H1 (cell line): ENCODE measurements around the gene SEMA4D. TPM values are rescaled to one million over a fixed set of nuclear protein-coding genes. Genes with fewer than 3 reads are reported as not detected.

Experiments used
- CTCF ChIA-PET: fragments of 300-600 bp; sonication (Branson Sonifier 250); formaldehyde crosslinking; loops from one replicate; lab custom pipeline; 2021; ENCODE audit not compliant: partially characterized antibody; lab: Charles Lee
- POLR2A ChIA-PET: fragments of 300-600 bp; sonication (Branson Sonifier 250); formaldehyde crosslinking; loops from one replicate; lab custom pipeline; 2021; ENCODE audit warnings: inconsistent platforms; ENCODE audit not compliant: partially characterized antibody; lab: Charles Lee
- DNase-seq, 2 experiments: peaks; one replicate each; pipeline versions ENCODE4 v3.0.0 to v3.0.0-alpha.2; 2010 to 2022; ENCODE audit warnings: low spot score in 2 of 2, low read depth in 1 of 2, mixed read lengths in 1 of 2
- FAIRE-seq: peaks from 2 replicates; lab custom pipeline; 2011; peaks lifted over from hg19 to GRCh38; lab: Jason Lieb, UNC
- H2AFZ ChIP-seq: 2 replicates; pipeline ENCODE4 v1.8.1; 2012; ENCODE audit warnings: low read length, inconsistent platforms
- H2AK5ac ChIP-seq: 2 replicates; pipeline ENCODE4 v1.6.1; 2013; ENCODE audit warnings: low read depth, low read length
- H2BK120ac ChIP-seq: replicated peaks from 2 replicates; pipeline ENCODE3; 2013; ENCODE audit warnings: low read depth, low read length, inconsistent platforms
- H2BK12ac ChIP-seq: 2 replicates; pipeline ENCODE4 v1.6.1; 2013; ENCODE audit warnings: low read depth, low read length
- H2BK15ac ChIP-seq: 2 replicates; pipeline ENCODE4 v1.6.1; 2013; ENCODE audit warnings: low read length
- H2BK20ac ChIP-seq: 2 replicates; pipeline ENCODE4 v1.6.1; 2013; ENCODE audit warnings: low read length
- H2BK5ac ChIP-seq: 2 replicates; pipeline ENCODE4 v1.6.1; 2013; ENCODE audit warnings: low read depth, low read length
- H3K14ac ChIP-seq: 2 replicates; pipeline ENCODE4 v1.6.1; 2013; ENCODE audit warnings: inconsistent platforms; ENCODE audit not compliant: insufficient read length
- H3K18ac ChIP-seq: 2 replicates; pipeline ENCODE4 v1.6.1; 2013; ENCODE audit warnings: low read length; ENCODE audit errors: extremely low read depth
- H3K23ac ChIP-seq: 2 replicates; pipeline ENCODE4 v1.6.1; 2013; ENCODE audit warnings: inconsistent platforms; ENCODE audit not compliant: insufficient read length
- H3K23me2 ChIP-seq: 2 replicates; pipeline ENCODE4 v1.6.1; 2013; ENCODE audit warnings: low read depth, low read length
- H3K27ac ChIP-seq: 2 replicates; pipeline ENCODE4 v1.6.1; 2011; ENCODE audit warnings: low read depth, low read length, inconsistent platforms
- H3K27me3 ChIP-seq, 4 experiments: replicated peaks in 1 of 4; 1 replicate in 1 of 4; 2 replicates in 3 of 4; pipeline versions ENCODE4 v1.6.1 to v1.8.1; 2011 to 2013; ENCODE audit warnings: low read length in 3 of 4, mild to moderate bottlenecking in 3 of 4, inconsistent platforms in 2 of 4, mixed read lengths in 2 of 4, moderate library complexity in 1 of 4; ENCODE audit not compliant: control insufficient read depth in 3 of 4, insufficient read depth in 3 of 4; ENCODE audit errors: extremely low read depth in 1 of 4
- H3K36me3 ChIP-seq, 4 experiments: 2 replicates each; pipeline versions ENCODE4 v1.6.1 to v1.8.1; 2011 to 2013; ENCODE audit warnings: mild to moderate bottlenecking in 4 of 4, low read length in 3 of 4, moderate library complexity in 2 of 4, control low read depth in 1 of 4, inconsistent platforms in 1 of 4; ENCODE audit not compliant: insufficient read depth in 4 of 4, control insufficient read depth in 2 of 4
- H3K4ac ChIP-seq: replicated peaks from 2 replicates; pipeline ENCODE3; 2013; ENCODE audit warnings: low read length, low read depth, mixed read lengths, inconsistent platforms; ENCODE audit not compliant: insufficient read length
- H3K4me1 ChIP-seq, 4 experiments: replicated peaks in 1 of 4; 1 replicate in 1 of 4; 2 replicates in 3 of 4; pipeline versions ENCODE4 v1.6.1 to v1.8.1; 2011 to 2013; ENCODE audit warnings: low read length in 3 of 4, inconsistent platforms in 2 of 4, mixed read lengths in 1 of 4; ENCODE audit not compliant: insufficient read depth in 4 of 4, control insufficient read depth in 3 of 4
- H3K4me2 ChIP-seq, 2 experiments: 2 replicates each; pipeline versions ENCODE4 v1.6.1 to v1.8.1; 2011 to 2013; ENCODE audit warnings: low read depth in 2 of 2, low read length in 2 of 2, control low read depth in 1 of 2, inconsistent platforms in 1 of 2, mild to moderate bottlenecking in 1 of 2; ENCODE audit not compliant: insufficient read depth in 1 of 2
- H3K4me3 ChIP-seq, 4 experiments: fragments of 200-600, 300-600 bp in 1 of 4; sonication (generic), shearing (Covaris generic), sonication (Bioruptor Twin) in 1 of 4; 2 replicates each; pipeline versions ENCODE4 v1.5.1 to v1.8.1; 2011 to 2016; ENCODE audit warnings: low read length in 4 of 4, low read depth in 3 of 4, control low read depth in 2 of 4, inconsistent platforms in 2 of 4, mild to moderate bottlenecking in 2 of 4, mixed read lengths in 1 of 4, moderate library complexity in 1 of 4; ENCODE audit not compliant: insufficient read depth in 2 of 4; ENCODE audit errors: extremely low read depth in 1 of 4
- H3K56ac ChIP-seq: replicated peaks from 2 replicates; pipeline ENCODE3; 2013; ENCODE audit warnings: low read depth, mild to moderate bottlenecking, mixed read lengths, low read length, inconsistent platforms; ENCODE audit not compliant: insufficient read length
- H3K79me1 ChIP-seq: 2 replicates; pipeline ENCODE4 v1.6.1; 2013; ENCODE audit warnings: low read depth, low read length, control low read depth
- H3K79me2 ChIP-seq, 2 experiments: 2 replicates each; pipeline versions ENCODE4 v1.6.1 to v1.8.1; 2012 to 2013; ENCODE audit warnings: low read length in 2 of 2, mild to moderate bottlenecking in 2 of 2, inconsistent platforms in 1 of 2; ENCODE audit not compliant: insufficient read depth in 2 of 2, control insufficient read depth in 1 of 2
- H3K9ac ChIP-seq, 4 experiments: replicated peaks in 1 of 4; 1 replicate in 1 of 4; 2 replicates in 3 of 4; pipeline versions ENCODE4 v1.6.1 to v1.8.1; 2011 to 2013; ENCODE audit warnings: low read depth in 3 of 4, low read length in 3 of 4, control low read depth in 2 of 4, mild to moderate bottlenecking in 2 of 4, moderate library complexity in 2 of 4, inconsistent platforms in 1 of 4; ENCODE audit errors: extremely low read depth in 1 of 4
- H3K9me3 ChIP-seq, 2 experiments: 2 replicates each; pipeline versions ENCODE4 v1.6.1 to v1.8.1; 2012 to 2013; ENCODE audit warnings: mild to moderate bottlenecking in 2 of 2, moderate library complexity in 2 of 2, control low read depth in 1 of 2, inconsistent platforms in 1 of 2, low read depth in 1 of 2, low read length in 1 of 2, mixed read lengths in 1 of 2; ENCODE audit not compliant: insufficient read depth in 2 of 2
- H4K20me1 ChIP-seq, 2 experiments: replicated peaks in 1 of 2; 2 replicates each; pipeline versions ENCODE3 to v1.8.1; 2011 to 2013; ENCODE audit warnings: inconsistent platforms in 2 of 2, low read length in 2 of 2, mild to moderate bottlenecking in 1 of 2; ENCODE audit not compliant: insufficient read depth in 2 of 2, control insufficient read depth in 1 of 2
- H4K5ac ChIP-seq: 2 replicates; pipeline ENCODE4 v1.6.1; 2013; ENCODE audit warnings: low read length, low read depth, mixed read lengths, inconsistent platforms; ENCODE audit not compliant: insufficient read length
- H4K8ac ChIP-seq: 2 replicates; pipeline ENCODE4 v1.8.0; 2013; ENCODE audit warnings: mild to moderate bottlenecking, moderate library complexity, low read length, inconsistent platforms; ENCODE audit not compliant: insufficient read depth; ENCODE audit errors: extremely low read depth
- H4K91ac ChIP-seq: replicated peaks from 2 replicates; pipeline ENCODE3; 2013; ENCODE audit warnings: low read length, mixed read lengths, inconsistent platforms; ENCODE audit not compliant: insufficient read length
- BRCA1 ChIP-seq: IDR thresholded peaks from 2 replicates; pipeline ENCODE4 v1.6.1; 2012; ENCODE audit warnings: low read depth, low read length, improper control_type of control experiment
- CBX5 ChIP-seq: fragments of 300-800, 300-1000 bp; sonication (generic); IDR thresholded peaks from 2 replicates; pipeline ENCODE4 v1.7.1; 2016; ENCODE audit warnings: antibody characterized with exemption, low read length, low read depth
- CHD1 ChIP-seq: IDR thresholded peaks from 2 replicates; pipeline ENCODE4 v1.6.1; 2012; ENCODE audit warnings: low read depth, low read length, improper control_type of control experiment
- CREB1 ChIP-seq: IDR thresholded peaks from 2 replicates; pipeline ENCODE4 v1.6.1; 2012; ENCODE audit warnings: inconsistent platforms
- EGR1 ChIP-seq: IDR thresholded peaks from 2 replicates; pipeline ENCODE4 v1.6.1; 2011; ENCODE audit warnings: low read depth, low read length, borderline replicate concordance
- EZH2 ChIP-seq: fragments of 200-600 bp; sonication (generic); IDR thresholded peaks from 2 replicates; pipeline ENCODE4 v1.7.1; 2012; ENCODE audit warnings: low read depth, mild to moderate bottlenecking, moderate library complexity, low read length, inconsistent platforms; ENCODE audit not compliant: severe bottlenecking
- HDAC2 ChIP-seq, 2 experiments: fragments of 300-600 bp in 1 of 2; sonication (generic) in 1 of 2; IDR thresholded peaks; 2 replicates each; pipeline ENCODE4 v1.6.1; 2011 to 2012; ENCODE audit warnings: low read depth in 2 of 2, low read length in 2 of 2, mild to moderate bottlenecking in 2 of 2, moderate library complexity in 2 of 2, borderline replicate concordance in 1 of 2, inconsistent platforms in 1 of 2
- NANOG ChIP-seq: IDR thresholded peaks from 2 replicates; pipeline ENCODE4 v1.6.1; 2011; ENCODE audit warnings: low read length, low read depth, mild to moderate bottlenecking, inconsistent platforms; ENCODE audit not compliant: insufficient read depth, poor library complexity, severe bottlenecking
- NRF1 ChIP-seq: IDR thresholded peaks from 2 replicates; pipeline ENCODE4 v1.6.1; 2011; ENCODE audit warnings: mild to moderate bottlenecking, low read depth, low read length, improper control_type of control experiment
- RBBP5 ChIP-seq: IDR thresholded peaks from 2 replicates; pipeline ENCODE4 v1.7.1; 2012; ENCODE audit warnings: low read depth, mild to moderate bottlenecking, inconsistent platforms, low read length, moderate library complexity, borderline replicate concordance
- SIX5 ChIP-seq: IDR thresholded peaks from 2 replicates; pipeline ENCODE4 v1.6.1; 2011; ENCODE audit warnings: mild to moderate bottlenecking, low read depth, low read length
- WGBS, 2 experiments: shearing (Covaris generic) in 1 of 2; methylation state at CpG; one replicate each; pipeline versions ENCODE4 v1.1.6 to v1.1.7; 2013 to 2015; ENCODE audit warnings: low lambda C conversion rate in 2 of 2, mixed read lengths in 2 of 2, inconsistent platforms in 1 of 2, low coverage in 1 of 2, missing lambda C conversion rate in 1 of 2; ENCODE audit not compliant: insufficient replicate concordance in 2 of 2, insufficient coverage in 1 of 2, insufficient read length in 1 of 2; ENCODE audit errors: extremely low coverage in 1 of 2, missing lambda C conversion rate in 1 of 2; 5-methylcytosine and 5-hydroxymethylcytosine counted together
- polyA plus RNA-seq, 7 experiments: library from polyadenylated mRNA; depleted of rRNA in 3 of 7; stranded (reverse) in 5 of 7; unstranded in 2 of 7; fragments of >200 nt in 5 of 7; fragments of 200-250 nt in 2 of 7; gene quantifications; 1 replicate in 5 of 7; 2 replicates in 1 of 7; 4 replicates in 1 of 7; pipeline versions ENCODE4 v1.2.1 to v1.2.3, GENCODE V29; 2011 to 2013; ENCODE audit warnings: missing spikeins in 2 of 7, mixed read lengths in 2 of 7
- total RNA-seq: library from RNA; stranded (reverse); fragmentation: NEBNext Ultra II Directional; extraction: Animal tissue kit (Norgen Biotek cat#: 25700); gene quantifications from 2 replicates; pipeline ENCODE4 v1.2.1, GENCODE V29; 2021
- TF ChIP-seq, protein P1 (sequence below): IDR thresholded peaks from 2 replicates; pipeline ENCODE4 v1.6.1; 2012; ENCODE audit warnings: low read length, inconsistent platforms
- TF ChIP-seq, protein P2 (sequence below): IDR thresholded peaks from 2 replicates; pipeline ENCODE4 v1.6.1; 2012; ENCODE audit warnings: inconsistent platforms

SEMA4D gene
- total and polyA plus RNA-seq, 2 of the 8 experiments (the other 6 are each of a cell fraction or from before 2014, with no cell fraction given), result 21.0 to 70.4 TPM

DNA sequence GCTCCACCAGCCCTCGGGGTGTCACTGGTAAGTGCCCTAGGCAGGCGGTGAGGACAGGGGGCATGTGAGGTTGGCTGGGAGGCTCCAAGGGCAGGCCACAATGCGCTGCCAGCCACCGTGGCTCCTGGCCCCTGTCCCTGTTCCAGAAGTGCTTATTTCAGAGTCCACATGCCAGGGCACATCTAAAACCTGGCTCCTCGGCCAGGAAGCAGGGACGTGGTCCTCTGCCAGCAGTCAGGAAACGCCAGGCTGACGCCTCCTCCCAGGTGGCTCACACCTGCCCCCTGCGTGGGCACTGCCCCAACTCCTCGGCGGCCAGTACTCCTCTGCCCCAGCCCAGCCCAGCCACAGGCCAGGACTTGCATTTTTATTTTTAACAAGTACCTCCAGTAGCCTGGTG is 111.1 kb downstream of the SEMA4D start:
- Histone ChIP-seq H2BK12ac (no peak overlapping the region), H2BK120ac (no peak overlapping the region), H2AFZ (no peak overlapping the region), H3K36me3 (peaks cover 32 to 55% (median 48%) of the 10 kb centered on the region in 4 experiments), H3K18ac (no peak overlapping the region), H4K20me1 (peaks cover 3 to 6% of the 10 kb centered on the region in 2 experiments), H4K91ac (no peak overlapping the region)
- no peak for DNase-seq
- TF ChIP-seq EGR1 (no peak), CREB1 (no peak), NRF1 (no peak), CHD1 (no peak), CBX5 (no peak), SIX5 (no peak), EZH2 (no peak), NANOG (no peak), RBBP5 (no peak), BRCA1 (no peak), HDAC2 (IDR thresholded peaks at IDR 0.05; ENCODE audit: borderline replicate concordance in 1 of 2, low read depth in 2 of 2, low read length in 2 of 2) (no peak)
- TF ChIP-seq, protein P1, sequence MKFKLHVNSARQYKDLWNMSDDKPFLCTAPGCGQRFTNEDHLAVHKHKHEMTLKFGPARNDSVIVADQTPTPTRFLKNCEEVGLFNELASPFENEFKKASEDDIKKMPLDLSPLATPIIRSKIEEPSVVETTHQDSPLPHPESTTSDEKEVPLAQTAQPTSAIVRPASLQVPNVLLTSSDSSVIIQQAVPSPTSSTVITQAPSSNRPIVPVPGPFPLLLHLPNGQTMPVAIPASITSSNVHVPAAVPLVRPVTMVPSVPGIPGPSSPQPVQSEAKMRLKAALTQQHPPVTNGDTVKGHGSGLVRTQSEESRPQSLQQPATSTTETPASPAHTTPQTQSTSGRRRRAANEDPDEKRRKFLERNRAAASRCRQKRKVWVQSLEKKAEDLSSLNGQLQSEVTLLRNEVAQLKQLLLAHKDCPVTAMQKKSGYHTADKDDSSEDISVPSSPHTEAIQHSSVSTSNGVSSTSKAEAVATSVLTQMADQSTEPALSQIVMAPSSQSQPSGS, result no peak
- TF ChIP-seq, protein P2, sequence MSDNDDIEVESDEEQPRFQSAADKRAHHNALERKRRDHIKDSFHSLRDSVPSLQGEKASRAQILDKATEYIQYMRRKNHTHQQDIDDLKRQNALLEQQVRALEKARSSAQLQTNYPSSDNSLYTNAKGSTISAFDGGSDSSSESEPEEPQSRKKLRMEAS, result no peak
- TF ChIP-seq, all 59 proteins: peak for 0
- Histone ChIP-seq H3K4me2 (no peak overlapping the region), H3K14ac (no peak overlapping the region), H3K9me3 (no peaks in the 10 kb centered on the region), H4K5ac (no peak overlapping the region), H3K23me2 (no peaks in the 10 kb centered on the region), H3K79me1 (no peaks in the 10 kb centered on the region; the same call in none of the 2 replicates), H2BK15ac (no peak overlapping the region), H3K79me2 (no peaks in the 10 kb centered on the region), H3K56ac (no peak overlapping the region), H3K4ac (no peak overlapping the region), H3K4me3 (no peak overlapping the region), H3K27ac (no peak overlapping the region), H3K9ac (no peak overlapping the region), H3K4me1 (no peaks in the 10 kb centered on the region), H2AK5ac (no peak overlapping the region), H4K8ac (0 out of 2 replicates have a peak overlapping the region, but pooled peaks have one; percentile 63), H2BK5ac (no peak overlapping the region), H3K23ac (no peak overlapping the region), H2BK20ac (no peak overlapping the region), H3K27me3 (no peaks in the 10 kb centered on the region)
- 92% methylated on average over 11 of the region's 11 CpGs; no CpG with 5 or more reads in 1 of the 2 experiments for whole genome bisulfite sequencing, 2 experiments
- ChIA-PET CTCF (no interaction called here), POLR2A (no interaction called here)
- FAIRE-seq, result no peak
